ENCODE measurements around the gene TMEM239.
A peak's percentile ranks its signal among the peaks of the same experiment; 100 is the strongest.

The TMEM239 gene

GRCh38 chr20:2794202-2794748 lies 21.9 kb upstream of the TMEM239 start:
- Histone ChIP-seq H3K4me3 (ENCODE audit: low read depth, low read length) (no peak overlapping the region), H3K9ac (ENCODE audit: low read depth, low read length) (no peak overlapping the region), H3K36me3 (ENCODE audit: control insufficient read depth, insufficient read depth, low read length) (peaks cover 19% of the 10 kb centered on the region), H3K4me1 (ENCODE audit: control insufficient read depth, insufficient read depth, low read length) (peaks cover 4% of the 10 kb centered on the region), H3K27me3 (ENCODE audit: control insufficient read depth, insufficient read depth, low read length) (peaks cover 3% of the 10 kb centered on the region), H3K9me3 (ENCODE audit: control insufficient read depth, insufficient read depth, low read length) (no peaks in the 10 kb centered on the region)

DNA sequence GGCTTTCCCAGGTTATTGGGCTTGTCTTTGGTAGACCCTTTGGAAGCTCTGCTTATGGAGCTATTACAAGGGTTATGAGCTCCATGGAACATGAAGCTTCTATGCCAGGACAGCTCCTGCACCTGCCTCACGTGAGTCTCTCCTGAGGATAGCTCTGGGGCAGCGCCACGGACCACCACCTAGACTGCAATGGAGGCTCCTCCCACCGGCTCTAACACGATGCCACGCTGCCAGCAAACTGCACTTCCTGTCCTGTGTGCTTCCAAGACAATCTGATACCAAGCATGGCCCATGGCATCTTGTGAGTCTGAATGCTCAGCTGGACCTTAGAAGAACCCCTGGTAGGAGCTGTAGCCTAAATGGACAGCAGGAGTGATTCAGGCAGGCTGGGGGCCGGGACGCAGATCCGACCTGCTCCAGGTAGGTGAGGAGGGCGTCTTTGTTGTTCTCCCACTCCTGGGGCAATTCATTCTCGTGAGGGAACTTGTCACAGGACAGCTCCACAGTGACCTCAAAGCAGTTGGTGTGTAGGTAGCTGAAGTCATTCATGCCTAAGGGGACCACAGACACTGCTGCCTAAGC lies 21.2 kb upstream of the TMEM239 start:
- peaks cover 19% of the 10 kb centered on the region for H3K36me3 ChIP-seq (ENCODE audit: control insufficient read depth, insufficient read depth, low read length)
- H3K4me3 ChIP-seq (ENCODE audit: low read depth, low read length): no peak overlapping the region
- peaks cover 4% of the 10 kb centered on the region for H3K4me1 ChIP-seq (ENCODE audit: control insufficient read depth, insufficient read depth, low read length)
- peaks cover 3% of the 10 kb centered on the region for H3K27me3 ChIP-seq (ENCODE audit: control insufficient read depth, insufficient read depth, low read length)
- H3K9ac ChIP-seq (ENCODE audit: low read depth, low read length): no peak overlapping the region
- H3K9me3 ChIP-seq (ENCODE audit: control insufficient read depth, insufficient read depth, low read length): no peaks in the 10 kb centered on the region

GRCh38 chr20:2795451-2795850 lies 20.7 kb upstream of the TMEM239 start:
- H3K36me3 ChIP-seq (ENCODE audit: control insufficient read depth, insufficient read depth, low read length): peaks cover 19% of the 10 kb centered on the region
- H3K4me1 ChIP-seq (ENCODE audit: control insufficient read depth, insufficient read depth, low read length): peaks cover 4% of the 10 kb centered on the region
- H3K9me3 ChIP-seq (ENCODE audit: control insufficient read depth, insufficient read depth, low read length): no peaks in the 10 kb centered on the region
- no peak overlapping the region for H3K9ac ChIP-seq (ENCODE audit: low read depth, low read length)
- no peak overlapping the region for H3K4me3 ChIP-seq (ENCODE audit: low read depth, low read length)
- peaks cover 3% of the 10 kb centered on the region for H3K27me3 ChIP-seq (ENCODE audit: control insufficient read depth, insufficient read depth, low read length)

GRCh38 chr20:2796011-2796660 lies 20.0 kb upstream of the TMEM239 start:
- Histone ChIP-seq H3K36me3 (ENCODE audit: control insufficient read depth, insufficient read depth, low read length) (peaks cover 19% of the 10 kb centered on the region), H3K27me3 (ENCODE audit: control insufficient read depth, insufficient read depth, low read length) (peaks cover 8% of the 10 kb centered on the region), H3K4me1 (ENCODE audit: control insufficient read depth, insufficient read depth, low read length) (peaks cover 4% of the 10 kb centered on the region), H3K9me3 (ENCODE audit: control insufficient read depth, insufficient read depth, low read length) (no peaks in the 10 kb centered on the region), H3K9ac (ENCODE audit: low read depth, low read length) (no peak overlapping the region), H3K4me3 (ENCODE audit: low read depth, low read length) (no peak overlapping the region)

GRCh38 chr20:2797136-2797983 lies 18.8 kb upstream of the TMEM239 start:
- Histone ChIP-seq H3K36me3 (ENCODE audit: control insufficient read depth, insufficient read depth, low read length) (peaks cover 19% of the 10 kb centered on the region), H3K9ac (ENCODE audit: low read depth, low read length) (no peak overlapping the region), H3K27me3 (ENCODE audit: control insufficient read depth, insufficient read depth, low read length) (peaks cover 20% of the 10 kb centered on the region), H3K9me3 (ENCODE audit: control insufficient read depth, insufficient read depth, low read length) (no peaks in the 10 kb centered on the region), H3K4me3 (ENCODE audit: low read depth, low read length) (no peak overlapping the region), H3K4me1 (ENCODE audit: control insufficient read depth, insufficient read depth, low read length) (peaks cover 5% of the 10 kb centered on the region)

GRCh38 chr20:2798095-2798805 lies 17.9 kb upstream of the TMEM239 start:
- Histone ChIP-seq H3K36me3 (ENCODE audit: control insufficient read depth, insufficient read depth, low read length) (peaks cover 19% of the 10 kb centered on the region), H3K4me1 (ENCODE audit: control insufficient read depth, insufficient read depth, low read length) (peaks cover 5% of the 10 kb centered on the region), H3K4me3 (ENCODE audit: low read depth, low read length) (no peak overlapping the region), H3K9ac (ENCODE audit: low read depth, low read length) (no peak overlapping the region), H3K9me3 (ENCODE audit: control insufficient read depth, insufficient read depth, low read length) (no peaks in the 10 kb centered on the region), H3K27me3 (ENCODE audit: control insufficient read depth, insufficient read depth, low read length) (peaks cover 29% of the 10 kb centered on the region)

GRCh38 chr20:2798814-2799213 lies 17.4 kb upstream of the TMEM239 start:
- Histone ChIP-seq H3K4me3 (ENCODE audit: low read depth, low read length) (peak overlapping the region; percentile 86), H3K36me3 (ENCODE audit: control insufficient read depth, insufficient read depth, low read length) (peaks cover 19% of the 10 kb centered on the region), H3K27me3 (ENCODE audit: control insufficient read depth, insufficient read depth, low read length) (peaks cover 35% of the 10 kb centered on the region), H3K9me3 (ENCODE audit: control insufficient read depth, insufficient read depth, low read length) (no peaks in the 10 kb centered on the region), H3K4me1 (ENCODE audit: control insufficient read depth, insufficient read depth, low read length) (peaks cover 5% of the 10 kb centered on the region), H3K9ac (ENCODE audit: low read depth, low read length) (no peak overlapping the region)

- Histone ChIP-seq H3K9me3 (ENCODE audit: control insufficient read depth, insufficient read depth, low read length) (no peaks in the 10 kb centered on the region), H3K4me3 (ENCODE audit: low read depth, low read length) (peak overlapping the region; percentile 86), H3K36me3 (ENCODE audit: control insufficient read depth, insufficient read depth, low read length) (peaks cover 19% of the 10 kb centered on the region), H3K9ac (ENCODE audit: low read depth, low read length) (no peak overlapping the region), H3K27me3 (ENCODE audit: control insufficient read depth, insufficient read depth, low read length) (peaks cover 39% of the 10 kb centered on the region), H3K4me1 (ENCODE audit: control insufficient read depth, insufficient read depth, low read length) (peaks cover 5% of the 10 kb centered on the region)
Observed at GRCh38 chr20:2799271-2799670, 16.9 kb upstream of the TMEM239 start.

DNA sequence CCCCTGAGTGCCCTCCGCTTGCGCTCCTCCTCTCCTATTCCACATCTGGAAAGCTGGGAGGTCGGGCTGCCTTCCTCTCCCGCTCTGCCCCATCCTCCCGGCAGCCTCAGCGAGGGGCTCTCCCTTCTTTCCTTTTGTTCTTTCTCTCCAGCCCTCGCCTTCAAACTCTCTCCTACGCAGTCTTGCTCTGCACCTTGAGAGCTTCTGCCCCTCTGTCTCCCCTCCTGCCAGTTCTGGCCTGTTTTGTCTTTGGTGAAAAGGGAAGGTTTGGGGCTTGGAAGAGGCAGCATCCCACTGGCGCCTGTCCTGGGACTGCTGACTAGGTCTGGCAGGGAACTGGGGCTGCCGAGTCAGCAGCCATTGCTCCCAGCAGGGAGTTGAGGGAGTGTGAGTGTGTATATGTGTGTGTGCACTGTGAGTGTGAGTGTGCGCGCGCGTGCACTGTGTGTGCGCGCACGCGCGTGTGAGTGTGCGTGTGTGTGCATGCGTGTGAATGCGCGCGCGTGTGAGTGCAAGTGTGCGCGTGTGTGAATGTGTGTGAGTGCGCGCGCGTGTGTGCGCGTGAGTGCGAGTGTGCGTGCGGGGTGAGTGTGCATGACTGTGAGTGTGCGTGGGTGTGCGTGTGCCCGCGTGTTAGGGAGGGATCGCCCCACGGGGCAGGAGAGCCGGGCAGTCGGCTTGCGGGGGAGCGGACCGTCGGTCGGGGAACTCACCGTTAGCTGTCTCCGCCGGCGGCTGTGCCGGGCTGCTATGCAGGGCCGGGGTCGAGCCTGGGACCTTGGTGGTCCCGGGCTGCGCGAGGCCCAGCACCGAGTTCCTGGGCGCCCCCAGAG lies 16.3 kb upstream of the TMEM239 start:
- Histone ChIP-seq H3K9me3 (ENCODE audit: control insufficient read depth, insufficient read depth, low read length) (no peaks in the 10 kb centered on the region), H3K4me1 (ENCODE audit: control insufficient read depth, insufficient read depth, low read length) (peaks cover 5% of the 10 kb centered on the region), H3K4me3 (ENCODE audit: low read depth, low read length) (peak overlapping the region; percentile 86), H3K27me3 (ENCODE audit: control insufficient read depth, insufficient read depth, low read length) (peaks cover 46% of the 10 kb centered on the region), H3K9ac (ENCODE audit: low read depth, low read length) (peak overlapping the region; percentile 2), H3K36me3 (ENCODE audit: control insufficient read depth, insufficient read depth, low read length) (peaks cover 19% of the 10 kb centered on the region)

DNA sequence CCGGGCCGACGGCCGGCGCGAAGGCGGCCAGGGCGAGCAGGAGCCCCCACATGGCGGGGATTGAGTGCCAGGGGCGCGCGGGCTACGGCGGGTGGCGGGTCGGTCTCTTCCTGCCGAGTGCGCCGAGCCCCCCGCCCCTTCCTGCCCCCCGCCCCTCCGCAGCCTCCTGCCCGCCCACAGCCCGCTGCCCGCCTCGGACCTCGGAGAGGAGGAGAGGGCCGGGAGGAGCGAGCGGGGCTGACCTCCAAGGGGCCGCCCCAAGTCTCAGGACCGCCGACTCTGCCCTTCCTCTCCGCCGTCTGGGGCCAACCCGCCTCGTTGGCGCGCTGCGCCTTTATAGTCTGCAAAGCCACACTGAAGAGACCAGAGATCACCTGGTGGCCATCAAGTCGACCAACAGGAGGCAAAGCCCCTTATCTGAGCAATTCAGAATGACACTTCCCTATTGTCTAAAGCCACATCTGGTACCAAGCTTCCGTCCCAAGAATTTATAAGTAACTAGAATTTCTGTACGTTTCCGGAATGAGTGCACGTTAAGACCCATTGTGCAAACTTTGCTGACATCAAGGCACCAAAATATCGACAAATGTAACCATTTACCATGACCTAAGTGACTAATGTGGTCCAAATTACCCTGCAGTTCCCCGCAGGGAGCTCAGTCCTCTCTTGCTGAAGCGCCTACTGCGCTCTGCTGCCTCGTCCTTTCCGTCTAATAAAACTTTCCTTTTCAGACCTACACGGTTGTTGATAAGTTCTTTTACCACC lies 15.5 kb upstream of the TMEM239 start, which contains the start of gene CPXM1:
TSS of gene CPXM1 (minus strand) at position 107 of the 765 bp plus-strand sequence. CDS start at position 52, 55 bp downstream.
- Histone ChIP-seq H3K27me3 (ENCODE audit: control insufficient read depth, insufficient read depth, low read length) (peaks cover 54% of the 10 kb centered on the region), H3K4me3 (ENCODE audit: low read depth, low read length) (peak within 1 kb of the TSS; percentile 86), H3K36me3 (ENCODE audit: control insufficient read depth, insufficient read depth, low read length) (peaks cover 15% of the 10 kb centered on the region), H3K4me1 (ENCODE audit: control insufficient read depth, insufficient read depth, low read length) (peaks cover 5% of the 10 kb centered on the region), H3K9ac (ENCODE audit: low read depth, low read length) (peak within 1 kb of the TSS; percentile 2), H3K9me3 (ENCODE audit: control insufficient read depth, insufficient read depth, low read length) (no peaks in the 10 kb centered on the region)

Data from iPS-15b (cell line).